ENCODE data around the gene DTNA. TPM values are rescaled to one million over a fixed set of nuclear protein-coding genes. Genes with fewer than 3 reads are reported as not detected.

Gene DTNA
- total and polyA plus RNA-seq, 2 of the 8 experiments (the other 6 are each of a cell fraction or from before 2014, with no cell fraction given), result 30.2 to 32.7 TPM

- TF ChIP-seq, protein P1, sequence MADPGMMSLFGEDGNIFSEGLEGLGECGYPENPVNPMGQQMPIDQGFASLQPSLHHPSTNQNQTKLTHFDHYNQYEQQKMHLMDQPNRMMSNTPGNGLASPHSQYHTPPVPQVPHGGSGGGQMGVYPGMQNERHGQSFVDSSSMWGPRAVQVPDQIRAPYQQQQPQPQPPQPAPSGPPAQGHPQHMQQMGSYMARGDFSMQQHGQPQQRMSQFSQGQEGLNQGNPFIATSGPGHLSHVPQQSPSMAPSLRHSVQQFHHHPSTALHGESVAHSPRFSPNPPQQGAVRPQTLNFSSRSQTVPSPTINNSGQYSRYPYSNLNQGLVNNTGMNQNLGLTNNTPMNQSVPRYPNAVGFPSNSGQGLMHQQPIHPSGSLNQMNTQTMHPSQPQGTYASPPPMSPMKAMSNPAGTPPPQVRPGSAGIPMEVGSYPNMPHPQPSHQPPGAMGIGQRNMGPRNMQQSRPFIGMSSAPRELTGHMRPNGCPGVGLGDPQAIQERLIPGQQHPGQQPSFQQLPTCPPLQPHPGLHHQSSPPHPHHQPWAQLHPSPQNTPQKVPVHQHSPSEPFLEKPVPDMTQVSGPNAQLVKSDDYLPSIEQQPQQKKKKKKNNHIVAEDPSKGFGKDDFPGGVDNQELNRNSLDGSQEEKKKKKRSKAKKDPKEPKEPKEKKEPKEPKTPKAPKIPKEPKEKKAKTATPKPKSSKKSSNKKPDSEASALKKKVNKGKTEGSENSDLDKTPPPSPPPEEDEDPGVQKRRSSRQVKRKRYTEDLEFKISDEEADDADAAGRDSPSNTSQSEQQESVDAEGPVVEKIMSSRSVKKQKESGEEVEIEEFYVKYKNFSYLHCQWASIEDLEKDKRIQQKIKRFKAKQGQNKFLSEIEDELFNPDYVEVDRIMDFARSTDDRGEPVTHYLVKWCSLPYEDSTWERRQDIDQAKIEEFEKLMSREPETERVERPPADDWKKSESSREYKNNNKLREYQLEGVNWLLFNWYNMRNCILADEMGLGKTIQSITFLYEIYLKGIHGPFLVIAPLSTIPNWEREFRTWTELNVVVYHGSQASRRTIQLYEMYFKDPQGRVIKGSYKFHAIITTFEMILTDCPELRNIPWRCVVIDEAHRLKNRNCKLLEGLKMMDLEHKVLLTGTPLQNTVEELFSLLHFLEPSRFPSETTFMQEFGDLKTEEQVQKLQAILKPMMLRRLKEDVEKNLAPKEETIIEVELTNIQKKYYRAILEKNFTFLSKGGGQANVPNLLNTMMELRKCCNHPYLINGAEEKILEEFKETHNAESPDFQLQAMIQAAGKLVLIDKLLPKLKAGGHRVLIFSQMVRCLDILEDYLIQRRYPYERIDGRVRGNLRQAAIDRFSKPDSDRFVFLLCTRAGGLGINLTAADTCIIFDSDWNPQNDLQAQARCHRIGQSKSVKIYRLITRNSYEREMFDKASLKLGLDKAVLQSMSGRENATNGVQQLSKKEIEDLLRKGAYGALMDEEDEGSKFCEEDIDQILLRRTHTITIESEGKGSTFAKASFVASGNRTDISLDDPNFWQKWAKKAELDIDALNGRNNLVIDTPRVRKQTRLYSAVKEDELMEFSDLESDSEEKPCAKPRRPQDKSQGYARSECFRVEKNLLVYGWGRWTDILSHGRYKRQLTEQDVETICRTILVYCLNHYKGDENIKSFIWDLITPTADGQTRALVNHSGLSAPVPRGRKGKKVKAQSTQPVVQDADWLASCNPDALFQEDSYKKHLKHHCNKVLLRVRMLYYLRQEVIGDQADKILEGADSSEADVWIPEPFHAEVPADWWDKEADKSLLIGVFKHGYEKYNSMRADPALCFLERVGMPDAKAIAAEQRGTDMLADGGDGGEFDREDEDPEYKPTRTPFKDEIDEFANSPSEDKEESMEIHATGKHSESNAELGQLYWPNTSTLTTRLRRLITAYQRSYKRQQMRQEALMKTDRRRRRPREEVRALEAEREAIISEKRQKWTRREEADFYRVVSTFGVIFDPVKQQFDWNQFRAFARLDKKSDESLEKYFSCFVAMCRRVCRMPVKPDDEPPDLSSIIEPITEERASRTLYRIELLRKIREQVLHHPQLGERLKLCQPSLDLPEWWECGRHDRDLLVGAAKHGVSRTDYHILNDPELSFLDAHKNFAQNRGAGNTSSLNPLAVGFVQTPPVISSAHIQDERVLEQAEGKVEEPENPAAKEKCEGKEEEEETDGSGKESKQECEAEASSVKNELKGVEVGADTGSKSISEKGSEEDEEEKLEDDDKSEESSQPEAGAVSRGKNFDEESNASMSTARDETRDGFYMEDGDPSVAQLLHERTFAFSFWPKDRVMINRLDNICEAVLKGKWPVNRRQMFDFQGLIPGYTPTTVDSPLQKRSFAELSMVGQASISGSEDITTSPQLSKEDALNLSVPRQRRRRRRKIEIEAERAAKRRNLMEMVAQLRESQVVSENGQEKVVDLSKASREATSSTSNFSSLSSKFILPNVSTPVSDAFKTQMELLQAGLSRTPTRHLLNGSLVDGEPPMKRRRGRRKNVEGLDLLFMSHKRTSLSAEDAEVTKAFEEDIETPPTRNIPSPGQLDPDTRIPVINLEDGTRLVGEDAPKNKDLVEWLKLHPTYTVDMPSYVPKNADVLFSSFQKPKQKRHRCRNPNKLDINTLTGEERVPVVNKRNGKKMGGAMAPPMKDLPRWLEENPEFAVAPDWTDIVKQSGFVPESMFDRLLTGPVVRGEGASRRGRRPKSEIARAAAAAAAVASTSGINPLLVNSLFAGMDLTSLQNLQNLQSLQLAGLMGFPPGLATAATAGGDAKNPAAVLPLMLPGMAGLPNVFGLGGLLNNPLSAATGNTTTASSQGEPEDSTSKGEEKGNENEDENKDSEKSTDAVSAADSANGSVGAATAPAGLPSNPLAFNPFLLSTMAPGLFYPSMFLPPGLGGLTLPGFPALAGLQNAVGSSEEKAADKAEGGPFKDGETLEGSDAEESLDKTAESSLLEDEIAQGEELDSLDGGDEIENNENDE (IDR thresholded peaks at IDR 0.05; ENCODE audit: insufficient replicate concordance, low read length), result no peak
- TF ChIP-seq CBX8 (IDR thresholded peaks at IDR 0.05; ENCODE audit: borderline replicate concordance, low read depth, low read length) (no peak), CHD2 (IDR thresholded peaks at IDR 0.05; ENCODE audit: low read length) (no peak), RXRA (IDR thresholded peaks at IDR 0.05; ENCODE audit: insufficient read depth, low read depth, low read length) (no peak), BRCA1 (IDR thresholded peaks at IDR 0.05; ENCODE audit: low read depth, low read length) (no peak)
- TF ChIP-seq, protein P2, sequence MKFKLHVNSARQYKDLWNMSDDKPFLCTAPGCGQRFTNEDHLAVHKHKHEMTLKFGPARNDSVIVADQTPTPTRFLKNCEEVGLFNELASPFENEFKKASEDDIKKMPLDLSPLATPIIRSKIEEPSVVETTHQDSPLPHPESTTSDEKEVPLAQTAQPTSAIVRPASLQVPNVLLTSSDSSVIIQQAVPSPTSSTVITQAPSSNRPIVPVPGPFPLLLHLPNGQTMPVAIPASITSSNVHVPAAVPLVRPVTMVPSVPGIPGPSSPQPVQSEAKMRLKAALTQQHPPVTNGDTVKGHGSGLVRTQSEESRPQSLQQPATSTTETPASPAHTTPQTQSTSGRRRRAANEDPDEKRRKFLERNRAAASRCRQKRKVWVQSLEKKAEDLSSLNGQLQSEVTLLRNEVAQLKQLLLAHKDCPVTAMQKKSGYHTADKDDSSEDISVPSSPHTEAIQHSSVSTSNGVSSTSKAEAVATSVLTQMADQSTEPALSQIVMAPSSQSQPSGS (IDR thresholded peaks at IDR 0.05; ENCODE audit: low read length), result no peak
- TF ChIP-seq, protein P3, sequence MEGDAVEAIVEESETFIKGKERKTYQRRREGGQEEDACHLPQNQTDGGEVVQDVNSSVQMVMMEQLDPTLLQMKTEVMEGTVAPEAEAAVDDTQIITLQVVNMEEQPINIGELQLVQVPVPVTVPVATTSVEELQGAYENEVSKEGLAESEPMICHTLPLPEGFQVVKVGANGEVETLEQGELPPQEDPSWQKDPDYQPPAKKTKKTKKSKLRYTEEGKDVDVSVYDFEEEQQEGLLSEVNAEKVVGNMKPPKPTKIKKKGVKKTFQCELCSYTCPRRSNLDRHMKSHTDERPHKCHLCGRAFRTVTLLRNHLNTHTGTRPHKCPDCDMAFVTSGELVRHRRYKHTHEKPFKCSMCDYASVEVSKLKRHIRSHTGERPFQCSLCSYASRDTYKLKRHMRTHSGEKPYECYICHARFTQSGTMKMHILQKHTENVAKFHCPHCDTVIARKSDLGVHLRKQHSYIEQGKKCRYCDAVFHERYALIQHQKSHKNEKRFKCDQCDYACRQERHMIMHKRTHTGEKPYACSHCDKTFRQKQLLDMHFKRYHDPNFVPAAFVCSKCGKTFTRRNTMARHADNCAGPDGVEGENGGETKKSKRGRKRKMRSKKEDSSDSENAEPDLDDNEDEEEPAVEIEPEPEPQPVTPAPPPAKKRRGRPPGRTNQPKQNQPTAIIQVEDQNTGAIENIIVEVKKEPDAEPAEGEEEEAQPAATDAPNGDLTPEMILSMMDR (IDR thresholded peaks at IDR 0.05; ENCODE audit: control extremely low read depth in 1 of 3, insufficient read depth in 1 of 3, low read depth in 1 of 3, low read length in 3 of 3), result no peak
Observed at GRCh38 chr18:34695310-34695709, 14.8 kb upstream of the DTNA start (continued).
